Activated T-cell treated with anti-CD3 and anti-CD28 coated beads for 48 hours (primary cell): ENCODE results near the gene MMP15.

Experiments used
- DNase-seq: peaks from one replicate; pipeline ENCODE4 v3.0.0-alpha.2; 2020; ENCODE audit warnings: low read depth

MMP15 gene

GRCh38 chr16:58019866-58020538, 5.6 kb upstream of the MMP15 start:
- no peak for DNase-seq

- no peak for DNase-seq
Observed at GRCh38 chr16:58020628-58021521, 4.7 kb upstream of the MMP15 start.

- DNase-seq: no peak
Observed at GRCh38 chr16:58021661-58022551, 3.6 kb upstream of the MMP15 start.

- no peak for DNase-seq
Observed at GRCh38 chr16:58022601-58023371, 2.8 kb upstream of the MMP15 start.

GRCh38 chr16:58024486-58025350, 836 bp upstream of the MMP15 start:
- no peak for DNase-seq

- no peak for DNase-seq
Observed at GRCh38 chr16:58026139-58026704, 668 bp downstream of the MMP15 start.

GRCh38 chr16:58026705-58027160, 1.2 kb downstream of the MMP15 start:
- no peak for DNase-seq

- DNase-seq: no peak
Observed at GRCh38 chr16:58027161-58027915, 1.8 kb downstream of the MMP15 start.

- DNase-seq: no peak
Observed at GRCh38 chr16:58027916-58028455, 2.4 kb downstream of the MMP15 start.

- DNase-seq: no peak
Observed at GRCh38 chr16:58028541-58029070, 3.1 kb downstream of the MMP15 start.

- no peak for DNase-seq
Observed at GRCh38 chr16:58029410-58029809, 3.9 kb downstream of the MMP15 start.

GRCh38 chr16:58030136-58030840, 4.7 kb downstream of the MMP15 start:
- DNase-seq: no peak

GRCh38 chr16:58031016-58031800, 5.7 kb downstream of the MMP15 start:
- no peak for DNase-seq

- DNase-seq: no peak
Observed at GRCh38 chr16:58032710-58033293, 7.2 kb downstream of the MMP15 start.

GRCh38 chr16:58034128-58034685, 8.7 kb downstream of the MMP15 start:
- no peak for DNase-seq

GRCh38 chr16:58034774-58035173, 9.2 kb downstream of the MMP15 start:
- DNase-seq: no peak
